Loucy (cell line): ENCODE data around the gene SEMA3D.

ENCODE experiments used
- EZH2phosphoT487 ChIP-seq: fragments of 200-600 bp; IDR thresholded peaks from 2 replicates; pipeline ENCODE4 v1.6.1; 2018; ENCODE audit warnings: antibody characterized with exemption, mild to moderate bottlenecking, moderate library complexity, borderline replicate concordance
- TF ChIP-seq, protein P1 (sequence below): fragments of 200-600 bp; sonication (generic); conservative IDR thresholded peaks from 2 replicates; pipeline ENCODE4 v1.5.1; 2014; ENCODE audit warnings: mild to moderate bottlenecking, antibody characterized with exemption, low read length

DNA sequence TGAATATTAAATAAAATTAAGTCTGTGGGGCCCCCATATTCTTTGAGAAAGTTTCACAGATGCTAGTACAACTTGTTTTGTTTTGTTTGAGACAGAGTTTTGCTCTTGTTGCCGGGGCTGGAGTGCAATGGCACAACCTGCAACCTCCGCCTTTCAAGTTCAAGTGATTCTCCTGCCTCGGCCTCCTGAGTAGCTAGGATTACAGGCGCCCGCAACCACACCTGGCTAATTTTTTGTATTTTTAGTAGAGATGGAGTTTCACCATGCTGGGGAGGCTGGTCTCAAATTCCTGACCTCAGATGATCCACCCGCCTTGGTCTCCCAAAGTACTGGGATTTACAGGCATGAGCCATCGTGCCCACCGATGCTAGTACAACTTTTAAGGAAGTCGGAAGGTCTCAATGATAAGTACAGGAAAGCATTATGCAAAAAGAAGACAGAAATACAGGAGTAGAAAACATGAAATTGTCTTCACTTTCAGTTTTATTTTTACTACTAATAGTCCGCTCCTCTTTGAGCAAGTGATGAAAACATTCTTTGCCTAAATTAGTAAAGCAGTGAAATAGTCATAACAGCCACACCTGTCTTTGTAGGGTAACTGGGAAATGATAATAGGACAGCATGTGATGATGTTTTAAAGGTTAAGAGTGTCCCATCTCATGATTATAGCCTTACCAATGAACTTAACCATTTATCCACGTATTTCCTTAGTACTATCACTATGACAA is 147.5 kb downstream of the SEMA3D start:
- TF ChIP-seq, protein P1, sequence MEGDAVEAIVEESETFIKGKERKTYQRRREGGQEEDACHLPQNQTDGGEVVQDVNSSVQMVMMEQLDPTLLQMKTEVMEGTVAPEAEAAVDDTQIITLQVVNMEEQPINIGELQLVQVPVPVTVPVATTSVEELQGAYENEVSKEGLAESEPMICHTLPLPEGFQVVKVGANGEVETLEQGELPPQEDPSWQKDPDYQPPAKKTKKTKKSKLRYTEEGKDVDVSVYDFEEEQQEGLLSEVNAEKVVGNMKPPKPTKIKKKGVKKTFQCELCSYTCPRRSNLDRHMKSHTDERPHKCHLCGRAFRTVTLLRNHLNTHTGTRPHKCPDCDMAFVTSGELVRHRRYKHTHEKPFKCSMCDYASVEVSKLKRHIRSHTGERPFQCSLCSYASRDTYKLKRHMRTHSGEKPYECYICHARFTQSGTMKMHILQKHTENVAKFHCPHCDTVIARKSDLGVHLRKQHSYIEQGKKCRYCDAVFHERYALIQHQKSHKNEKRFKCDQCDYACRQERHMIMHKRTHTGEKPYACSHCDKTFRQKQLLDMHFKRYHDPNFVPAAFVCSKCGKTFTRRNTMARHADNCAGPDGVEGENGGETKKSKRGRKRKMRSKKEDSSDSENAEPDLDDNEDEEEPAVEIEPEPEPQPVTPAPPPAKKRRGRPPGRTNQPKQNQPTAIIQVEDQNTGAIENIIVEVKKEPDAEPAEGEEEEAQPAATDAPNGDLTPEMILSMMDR = no peak
- no peak for TF ChIP-seq EZH2phosphoT487
